ENCODE results near the gene ELL3.
A peak's percentile ranks its signal among the peaks of the same experiment; 100 is the strongest.
"Not testable (repeated sequence)": the region's sequence is repeated elsewhere in the genome, so short reads cannot be mapped to it uniquely, and the experiment has no call there.

ELL3 gene

DNA sequence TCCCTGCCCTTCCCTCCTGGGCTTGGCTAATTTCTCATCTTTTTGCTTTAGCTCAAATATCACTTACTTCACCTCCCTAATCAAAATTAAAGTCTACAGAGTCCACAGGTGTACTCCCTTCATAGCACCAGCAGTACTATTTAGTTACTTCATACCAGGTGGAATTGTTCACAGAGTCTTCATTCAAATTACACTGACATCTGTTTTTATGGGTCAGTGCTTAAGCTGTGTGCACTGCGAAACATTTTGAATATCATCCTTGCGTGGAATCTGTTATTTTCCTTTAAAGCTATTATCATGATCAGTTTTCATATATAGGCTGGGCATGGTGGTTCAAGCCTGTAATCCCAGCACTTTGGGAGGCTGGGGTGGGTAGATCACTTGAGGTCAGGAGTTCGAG lies 12.6 kb upstream of the ELL3 start:
- no peak for DNase-seq

DNA sequence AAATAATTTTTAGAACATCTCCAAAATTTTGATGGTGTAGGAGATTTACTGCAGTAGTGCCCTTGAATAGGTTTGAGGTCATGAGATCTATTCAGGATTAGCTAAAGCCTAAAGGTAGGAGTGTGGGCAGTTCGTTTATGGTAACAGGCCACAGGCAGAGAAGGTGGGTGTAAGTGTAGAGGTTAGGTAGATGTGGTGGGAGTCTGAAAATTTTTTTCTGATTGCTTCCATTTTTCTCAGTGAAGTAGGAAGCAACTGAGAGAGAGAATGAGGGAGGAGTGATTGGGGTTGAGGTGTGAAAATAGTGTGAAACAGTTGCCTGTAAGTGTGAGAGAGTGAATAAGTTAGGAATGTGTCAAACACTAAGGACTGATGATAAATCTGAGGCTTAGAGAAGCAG lies 2.2 kb upstream of the ELL3 start:
- no peak for DNase-seq

DNA sequence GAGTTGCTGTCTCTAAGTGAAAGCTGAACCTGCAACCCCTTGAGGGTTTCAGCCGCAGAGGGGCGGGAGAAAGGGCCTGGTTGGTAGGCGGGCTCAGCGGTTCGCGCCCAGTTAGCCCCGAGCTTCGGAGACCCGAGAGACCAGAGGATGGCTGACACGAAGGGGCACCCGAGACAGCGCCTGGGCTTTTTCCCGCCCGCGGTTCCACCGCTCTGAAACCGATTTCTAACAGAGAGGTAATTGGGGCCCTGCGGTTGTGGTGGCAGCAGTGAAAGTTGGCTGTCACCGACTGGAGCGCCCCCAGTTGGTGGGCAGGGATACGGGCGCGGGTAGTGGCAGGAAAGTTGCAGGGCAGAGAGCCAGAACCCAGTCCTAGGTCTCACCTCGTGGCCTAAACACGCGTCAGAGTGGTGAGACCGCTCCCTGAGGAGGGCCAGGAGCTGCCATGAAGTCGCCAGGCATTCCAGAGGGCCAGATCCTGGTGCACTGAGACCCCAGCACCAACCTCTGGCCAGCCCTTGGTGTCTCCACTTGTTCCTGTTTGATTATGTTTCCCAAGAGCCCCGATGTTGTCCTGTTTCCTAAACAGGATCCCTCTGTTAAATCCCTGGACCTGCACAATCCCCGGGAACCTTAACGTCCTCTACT lies 625 bp upstream of the ELL3 start:
- DNase-seq, result peak in 1 of 2 donors; percentile 46

DNA sequence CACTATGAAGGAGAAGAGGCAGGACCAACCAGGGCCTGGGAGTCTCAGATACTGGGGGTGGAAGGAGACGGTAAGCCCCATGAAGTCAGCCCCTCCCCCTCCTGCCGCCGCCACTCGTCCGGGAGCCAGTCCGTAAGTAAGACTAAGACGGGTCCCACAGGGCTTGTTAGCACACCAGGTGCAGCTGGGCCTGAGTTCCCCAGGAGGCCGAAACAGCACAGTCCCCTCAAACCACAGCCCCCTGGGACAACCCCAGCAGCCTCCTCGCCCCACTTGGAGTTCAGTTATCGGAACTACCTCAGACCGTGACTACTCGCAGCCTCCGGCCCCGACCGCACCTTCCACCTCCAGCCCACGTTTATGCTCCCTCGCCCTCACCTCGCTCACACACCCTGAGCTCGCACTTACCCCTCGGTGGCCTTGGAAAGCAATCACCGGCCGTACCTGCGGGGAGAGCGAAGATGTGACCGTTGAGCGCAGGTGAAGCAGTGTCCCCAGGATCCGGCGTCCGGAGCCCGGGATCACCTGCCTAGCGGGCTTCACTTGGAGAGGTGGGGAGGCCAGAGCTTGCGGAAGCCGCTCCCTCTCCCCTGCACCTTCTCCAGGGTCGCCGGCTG lies 557 bp downstream of the ELL3 start:
- DNase-seq, result no peak

DNA sequence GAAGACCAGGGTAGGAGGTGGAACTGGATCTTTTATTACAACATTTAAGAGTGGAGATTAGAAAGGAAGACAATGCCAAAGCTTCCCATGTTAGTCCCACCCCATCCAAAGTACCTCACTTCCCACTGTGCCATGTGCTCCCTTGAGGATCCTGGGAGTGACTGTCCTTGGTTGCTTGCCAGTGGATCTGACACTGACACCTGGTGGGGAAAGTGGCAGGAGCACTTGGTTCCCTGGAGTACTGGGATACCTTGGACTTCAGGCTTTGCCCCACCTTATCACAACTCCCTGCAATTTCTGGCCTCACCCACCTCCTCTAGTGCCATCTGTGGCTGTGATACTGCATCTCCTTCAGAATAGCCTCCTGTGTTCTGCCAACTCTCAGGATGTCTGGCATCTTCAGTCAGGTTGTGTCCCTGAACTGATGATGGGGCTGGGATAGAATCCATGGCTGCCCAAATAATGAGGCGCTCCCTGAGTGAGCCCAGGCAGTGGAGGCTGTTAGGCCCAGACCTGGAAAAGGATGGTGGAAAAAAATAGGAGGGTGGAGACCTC lies 1.3 kb downstream of the ELL3 start:
- DNase-seq, result no peak

DNA sequence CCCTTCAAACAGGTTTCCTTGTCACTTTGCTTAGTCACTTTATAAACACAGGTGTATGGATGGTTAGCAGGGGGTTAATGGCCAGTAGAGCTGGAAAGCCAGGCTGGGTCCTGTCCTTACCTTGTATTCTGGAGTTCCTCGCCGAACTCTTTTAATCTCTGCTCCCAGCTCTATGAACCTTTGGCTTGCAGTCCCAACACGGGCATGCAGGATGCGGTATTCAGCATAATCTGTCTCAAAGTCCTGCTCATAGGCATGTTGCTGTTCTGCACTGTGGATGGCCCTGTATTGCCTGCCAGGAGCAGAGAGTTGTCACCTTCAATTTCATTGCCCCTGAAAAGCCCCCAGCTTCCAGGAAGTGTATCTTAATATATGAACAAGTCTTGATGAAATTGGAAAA lies 2.7 kb downstream of the ELL3 start:
- DNase-seq, result no peak

DNA sequence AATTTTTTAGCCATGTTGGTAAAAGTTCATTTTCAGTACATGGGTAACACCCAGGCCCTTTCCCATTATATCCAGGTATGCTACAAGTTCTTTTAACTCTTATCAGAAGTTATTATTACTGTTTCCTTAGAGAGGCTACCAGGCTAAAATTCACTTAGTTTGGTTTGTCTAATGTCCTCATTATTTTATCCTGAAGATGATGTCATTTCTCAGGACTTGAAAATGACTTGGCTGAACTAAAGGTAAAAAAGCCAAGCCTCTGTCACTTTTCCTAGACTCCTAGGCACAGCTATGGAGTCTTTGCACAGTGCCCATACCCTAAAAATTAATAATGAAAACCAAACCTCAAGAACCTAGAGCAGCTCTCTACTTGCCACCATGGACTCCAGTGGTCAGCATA lies 4.1 kb downstream of the ELL3 start:
- no peak for DNase-seq

DNA sequence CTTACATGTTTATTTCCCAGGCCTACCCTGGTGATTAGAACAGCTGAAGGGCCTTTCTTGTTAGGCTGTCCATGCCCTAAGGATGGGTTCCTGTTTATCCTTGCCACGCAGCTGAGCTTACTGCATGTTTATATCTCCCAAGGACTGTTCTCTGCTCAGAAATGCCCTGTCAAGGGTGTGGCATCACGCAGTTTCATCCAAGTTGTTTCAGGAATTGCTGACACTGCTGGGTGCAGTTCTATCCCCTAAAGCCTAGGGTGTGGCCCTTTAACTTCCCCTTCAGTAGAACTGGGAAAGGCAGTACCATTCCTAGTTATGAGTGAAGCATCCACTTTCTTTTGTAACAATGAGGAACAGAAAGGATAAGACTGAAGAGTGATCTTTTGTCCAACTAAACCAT lies 5.0 kb downstream of the ELL3 start:
- DNase-seq, result no peak

DNA sequence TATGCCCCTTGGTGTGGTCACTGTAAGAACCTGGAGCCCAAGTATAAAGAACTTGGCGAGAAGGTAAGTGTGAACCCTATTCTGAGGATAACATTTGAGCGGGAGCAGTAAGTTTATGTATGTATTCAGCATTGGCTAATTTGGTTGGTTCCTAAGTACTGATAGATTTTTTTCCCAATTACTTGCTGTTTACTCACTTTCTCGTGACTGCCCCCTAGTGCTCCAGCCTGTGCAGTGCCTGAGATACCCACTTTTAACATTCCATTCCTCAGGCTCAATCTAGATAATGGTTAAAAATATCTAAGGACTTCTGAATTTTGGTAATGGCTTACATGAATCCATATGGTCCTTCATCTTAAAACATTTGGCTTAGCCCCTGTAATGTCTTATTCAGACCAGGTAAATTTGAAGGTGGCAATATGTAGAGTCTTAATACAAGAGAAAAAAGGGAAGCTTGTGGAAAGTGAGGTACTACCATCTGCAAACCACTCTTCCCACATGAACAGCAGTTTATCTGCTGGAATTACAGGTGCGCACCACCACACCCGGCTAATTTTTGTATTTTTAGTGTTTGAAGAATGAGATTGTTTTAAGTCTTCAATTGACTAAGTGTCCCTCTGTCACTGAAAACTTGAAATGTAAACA lies 7.1 kb downstream of the ELL3 start:
- DNase-seq, result peak in 1 of 2 donors; percentile 51

DNA sequence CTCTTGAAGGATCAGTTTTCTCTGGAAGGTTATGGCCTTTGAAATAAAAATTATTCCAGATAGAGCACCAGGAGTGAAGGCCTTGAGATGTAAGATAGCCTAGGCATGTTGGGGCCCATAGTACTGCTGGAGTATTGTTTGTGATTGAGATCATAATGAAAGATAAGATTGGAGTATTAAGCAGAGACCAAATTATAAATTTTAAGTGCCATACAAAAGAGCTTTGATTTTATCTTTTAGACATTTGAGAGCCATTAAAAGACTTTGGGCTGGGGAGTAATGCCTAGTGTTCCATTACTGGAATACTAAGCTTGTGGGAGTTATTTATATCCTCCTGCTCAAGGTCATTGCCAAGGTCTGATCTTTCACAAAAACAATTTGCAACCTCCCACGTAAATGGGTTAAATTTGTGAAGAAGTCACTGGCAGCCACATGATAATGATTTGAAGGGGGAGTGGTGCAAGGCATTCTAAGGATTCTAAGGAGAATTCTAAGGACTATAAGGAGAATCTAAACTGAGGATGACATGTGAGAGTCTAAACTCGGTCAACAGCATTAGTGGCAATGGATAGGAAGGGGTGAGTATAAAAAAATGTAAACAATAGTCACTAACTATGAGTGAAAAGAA lies 12.8 kb downstream of the ELL3 start:
- no peak for DNase-seq

DNA sequence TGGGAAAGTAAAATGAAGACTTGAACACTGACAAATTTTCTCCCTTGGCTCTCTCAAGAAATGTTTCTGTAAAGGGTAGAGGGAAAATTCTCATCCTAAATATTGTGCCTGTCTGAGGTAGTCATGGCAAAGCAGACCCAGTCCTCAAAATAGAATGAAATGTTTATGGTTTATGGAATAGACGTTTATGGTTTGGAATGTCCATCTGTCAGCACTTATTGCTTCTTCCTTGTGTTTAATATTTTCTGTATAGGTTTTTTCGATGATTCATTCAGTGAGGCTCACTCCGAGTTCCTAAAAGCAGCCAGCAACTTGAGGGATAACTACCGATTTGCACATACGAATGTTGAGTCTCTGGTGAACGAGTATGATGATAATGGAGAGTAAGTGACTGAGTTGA lies 13.9 kb downstream of the ELL3 start:
- no peak for DNase-seq

DNA sequence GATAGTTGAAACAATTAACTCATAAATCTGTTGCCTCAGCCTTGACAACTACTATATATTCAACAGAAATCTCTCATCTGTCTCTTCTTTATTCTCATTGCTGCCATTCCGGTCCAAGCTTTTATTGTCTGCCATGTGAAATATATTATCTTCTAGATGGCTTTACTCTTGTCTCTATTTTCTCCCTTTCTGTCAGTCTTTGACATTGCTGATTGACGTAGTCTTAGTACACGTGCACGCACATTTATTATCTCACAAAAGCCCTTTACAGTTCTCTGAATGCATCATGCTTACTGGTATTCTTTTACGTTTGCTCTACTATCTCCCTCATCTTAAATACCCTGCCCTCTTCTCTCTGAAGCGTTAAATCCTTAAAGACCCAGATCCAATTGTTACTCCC lies 24.9 kb downstream of the ELL3 start:
- DNase-seq, result no peak

DNA sequence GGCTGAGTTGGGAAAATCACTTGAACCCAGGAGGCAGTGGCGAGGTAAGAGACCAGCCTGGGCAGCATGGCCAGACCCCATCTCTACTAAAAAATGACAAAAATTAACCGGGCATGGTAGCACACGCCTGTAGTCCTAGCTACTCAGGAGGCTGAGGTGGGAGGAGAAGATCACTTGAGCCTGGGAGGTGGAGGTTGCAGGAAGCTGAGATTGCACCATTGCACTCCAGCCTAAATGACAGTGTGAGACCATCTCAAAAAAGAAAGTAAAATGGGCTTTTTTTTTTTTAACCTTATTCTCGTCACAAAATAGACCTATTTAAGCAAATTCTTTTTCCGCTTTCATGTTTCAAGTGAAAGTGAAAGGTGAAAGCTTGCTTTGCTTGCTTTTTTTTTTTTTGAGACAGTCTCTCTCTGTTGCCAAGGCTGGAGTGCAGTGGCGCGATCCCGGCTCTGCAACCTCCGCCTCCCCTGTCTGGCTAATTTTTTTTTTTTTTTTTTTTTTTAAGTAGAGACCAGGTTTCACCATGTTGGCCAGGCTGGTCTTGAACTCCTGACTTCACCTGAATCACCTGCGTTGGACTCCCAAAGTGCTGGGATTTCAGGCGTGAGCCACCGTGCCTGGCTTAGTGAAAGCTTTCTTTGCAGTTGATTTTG lies 26.9 kb downstream of the ELL3 start:
- DNase-seq, result no peak

DNA sequence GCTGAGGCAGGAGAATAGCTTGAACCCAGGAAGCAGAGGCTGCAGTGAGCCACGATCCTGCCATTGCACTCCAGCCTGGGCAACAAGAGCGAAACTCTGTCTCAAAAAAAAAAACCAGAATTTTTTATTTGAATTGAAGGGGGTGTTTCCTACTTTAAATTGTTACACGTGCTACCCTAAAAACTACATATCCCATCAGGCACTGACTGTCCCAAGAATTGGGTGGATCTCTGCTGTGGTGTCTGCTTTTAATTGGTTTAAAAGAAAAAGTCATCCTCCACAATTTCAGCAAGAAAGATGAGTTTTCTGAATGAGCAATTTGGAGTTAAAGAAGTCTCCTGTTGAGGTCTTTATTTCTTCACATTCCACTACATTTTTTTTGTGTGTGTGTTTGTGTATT lies 28.4 kb downstream of the ELL3 start:
- DNase-seq, result no peak

DNA sequence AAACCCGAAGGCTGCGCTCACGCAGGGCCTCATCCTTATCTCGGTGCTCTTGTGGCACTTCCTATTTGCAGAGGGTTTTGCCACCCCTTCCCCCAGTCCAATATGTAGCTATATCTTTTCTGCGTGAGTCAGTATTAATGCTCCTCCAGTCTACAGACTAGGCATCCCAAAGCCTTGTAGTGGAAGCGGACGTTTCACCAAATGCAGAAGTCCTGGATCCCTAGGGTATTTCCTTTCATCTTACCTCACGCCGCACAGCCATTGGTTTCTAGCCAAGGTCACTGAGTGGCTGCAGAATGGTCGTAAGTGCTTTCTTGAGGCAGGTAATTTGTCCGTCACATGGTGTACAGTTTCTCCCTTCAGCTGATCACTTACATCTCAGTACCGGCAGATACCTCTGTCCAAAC lies 29.9 kb downstream of the ELL3 start:
- not testable (repeated sequence) for DNase-seq

DNA sequence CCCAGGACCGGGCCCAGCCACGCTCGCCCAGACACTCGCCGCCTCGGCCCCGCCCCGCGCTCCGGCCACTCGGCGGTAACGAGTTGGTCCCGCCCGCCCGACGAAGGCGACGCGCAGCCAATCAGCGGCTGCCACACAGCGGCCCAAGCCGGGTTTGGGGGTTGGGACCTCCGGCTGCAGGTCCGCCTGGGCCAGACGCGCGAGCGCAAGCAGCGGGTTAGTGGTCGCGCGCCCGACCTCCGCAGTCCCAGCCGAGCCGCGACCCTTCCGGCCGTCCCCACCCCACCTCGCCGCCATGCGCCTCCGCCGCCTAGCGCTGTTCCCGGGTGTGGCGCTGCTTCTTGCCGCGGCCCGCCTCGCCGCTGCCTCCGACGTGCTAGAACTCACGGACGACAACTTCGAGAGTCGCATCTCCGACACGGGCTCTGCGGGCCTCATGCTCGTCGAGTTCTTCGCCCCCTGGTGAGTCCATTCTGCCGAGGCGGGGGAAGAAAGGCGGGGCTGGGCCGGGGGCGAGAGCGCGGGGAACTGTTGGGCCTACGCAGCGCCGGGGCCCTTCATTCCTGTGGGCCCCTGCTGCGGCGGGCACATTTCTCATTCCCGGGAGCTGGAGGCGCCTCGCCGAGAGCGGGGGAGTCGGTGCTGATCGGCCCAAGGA lies 30.4 kb downstream of the ELL3 start, which contains the start of gene PDIA3:
TSS of gene PDIA3 (plus strand) at position 194 of the 658 bp plus-strand sequence. CDS start at position 296, 102 bp downstream.
- DNase-seq, result peak; percentile 86 to 93

DNA sequence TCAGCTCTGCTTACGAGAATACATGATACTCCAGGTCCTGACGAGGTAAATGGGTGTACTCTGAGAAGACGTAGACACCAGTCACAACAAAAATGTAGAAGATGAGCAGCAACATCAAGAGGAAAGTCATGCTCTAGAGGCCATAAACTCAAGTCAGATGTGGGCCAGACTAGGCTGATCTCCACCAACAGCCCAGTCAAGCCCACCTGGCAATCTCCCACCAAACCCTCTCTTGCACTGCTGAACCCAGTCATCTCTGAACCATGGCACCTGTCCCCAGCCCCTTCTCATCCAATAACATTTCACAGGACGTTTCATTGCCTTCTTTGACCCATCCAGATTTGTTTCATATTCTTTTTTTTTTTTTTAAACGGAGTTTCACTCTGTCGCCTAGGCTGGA lies 41.4 kb downstream of the ELL3 start:
- DNase-seq, result no peak

DNA sequence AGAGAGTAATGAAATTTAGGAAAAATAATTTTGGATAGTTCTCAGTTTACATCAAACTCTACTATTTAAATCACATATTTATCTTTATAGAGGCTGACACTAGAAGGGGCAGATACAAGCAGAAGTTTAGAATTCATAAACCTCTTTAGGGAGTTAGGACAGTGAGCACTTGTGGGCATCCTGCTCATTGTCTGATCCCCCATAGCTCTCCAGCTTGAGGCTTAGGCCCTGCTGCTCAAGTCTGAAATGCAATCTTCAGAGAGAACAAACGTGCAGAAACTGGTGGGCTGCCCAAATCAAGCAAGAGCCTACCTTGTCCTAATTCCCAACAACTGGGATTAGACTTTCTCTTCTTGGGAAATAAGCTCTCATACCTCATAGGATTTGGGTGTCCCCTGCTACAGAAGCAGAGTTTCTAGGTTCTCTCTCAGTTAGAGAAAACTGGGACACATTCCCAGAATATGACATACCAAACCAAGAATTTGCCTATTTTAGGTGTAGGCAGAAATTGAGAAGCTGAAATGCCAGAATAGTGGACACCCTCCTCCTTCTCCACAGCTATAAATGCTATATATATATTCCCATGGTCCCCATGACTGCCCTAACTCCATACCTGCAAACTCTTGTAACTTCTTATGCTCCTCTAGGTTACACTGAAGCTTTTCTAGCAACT lies 48.6 kb downstream of the ELL3 start:
- DNase-seq, result not testable (repeated sequence)

DNA sequence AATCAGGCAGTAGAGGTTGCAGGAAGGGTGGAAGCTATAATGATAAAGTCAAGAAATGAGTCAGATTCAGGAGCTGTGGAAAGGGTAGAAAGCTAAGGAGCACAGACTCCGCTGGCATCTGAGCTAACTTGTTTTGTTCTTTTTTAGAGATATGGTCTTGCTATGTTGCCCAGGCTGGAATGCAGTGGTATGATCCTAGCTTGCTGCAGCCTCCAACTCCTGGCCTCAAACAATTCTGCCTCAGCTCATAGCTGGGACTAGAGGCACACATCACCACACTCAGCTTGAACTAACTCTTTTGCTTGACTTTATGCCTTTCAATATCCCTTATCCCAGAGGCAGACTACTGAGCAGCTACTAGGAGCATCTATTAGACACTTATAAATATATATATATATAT lies 50.5 kb downstream of the ELL3 start:
- DNase-seq, result not testable (repeated sequence)

DNA sequence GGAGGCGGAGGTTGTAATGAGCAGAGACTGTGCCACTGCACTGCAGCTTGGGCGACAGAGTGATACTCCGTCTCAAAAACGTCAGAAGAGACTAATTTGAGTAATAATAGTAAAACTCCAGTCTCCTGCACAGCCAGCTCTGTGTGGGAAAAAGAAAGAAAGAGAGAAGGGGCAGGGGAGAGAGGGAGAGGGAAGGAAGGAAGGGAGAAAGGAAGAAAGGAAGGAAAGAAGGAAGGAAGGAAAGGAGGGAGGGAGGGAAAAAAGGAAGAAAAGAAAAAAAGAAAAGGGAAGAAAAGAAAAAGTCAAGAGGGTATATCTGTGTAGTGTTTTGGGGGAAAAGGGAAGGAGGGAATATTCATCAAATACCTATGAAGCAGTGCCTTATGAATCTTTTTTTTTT lies 53.6 kb downstream of the ELL3 start:
- no peak for DNase-seq

Data from hippocampal formation (tissue), 2 donors.